Skin of body (tissue), 2 donors: ENCODE results near the gene FSTL4. TPM values are rescaled to one million over a fixed set of nuclear protein-coding genes. Genes with fewer than 3 reads are reported as not detected.

ENCODE experiments used
- DNase-seq: peaks from one replicate; lab custom pipeline; 2025; lab: John Stamatoyannopoulos, UW
- total RNA-seq: library from RNA; depleted of rRNA; stranded (reverse); fragments of >200 nt; gene quantifications from one replicate; pipeline ENCODE4 v1.2.3, GENCODE V29; 2014

FSTL4 gene
- total RNA-seq, 1 donor from 2014 or later = 0.69 TPM

- no peak for DNase-seq
Measured at GRCh38 chr5:133480866-133481265, 131.5 kb downstream of the FSTL4 start.

- no peak for DNase-seq
Measured at GRCh38 chr5:133480366-133480765, 132.0 kb downstream of the FSTL4 start.

- no peak for DNase-seq
Measured at GRCh38 chr5:133478199-133478985, 133.9 kb downstream of the FSTL4 start.

GRCh38 chr5:133475986-133476385, 136.4 kb downstream of the FSTL4 start:
- no peak for DNase-seq

- no peak for DNase-seq
Measured at GRCh38 chr5:133474851-133475590, 137.3 kb downstream of the FSTL4 start.

- DNase-seq = no peak
Measured at GRCh38 chr5:133473291-133473690, 139.1 kb downstream of the FSTL4 start.

GRCh38 chr5:133472829-133473228, 139.5 kb downstream of the FSTL4 start:
- DNase-seq = no peak

- no peak for DNase-seq
Measured at GRCh38 chr5:133471699-133472098, 140.6 kb downstream of the FSTL4 start.

- DNase-seq = no peak
Measured at GRCh38 chr5:133470841-133471240, 141.5 kb downstream of the FSTL4 start.

GRCh38 chr5:133469846-133470245, 142.5 kb downstream of the FSTL4 start:
- DNase-seq = no peak

GRCh38 chr5:133469252-133469651, 143.1 kb downstream of the FSTL4 start:
- no peak for DNase-seq

- no peak for DNase-seq
Measured at GRCh38 chr5:133468596-133468995, 143.7 kb downstream of the FSTL4 start.

- no peak for DNase-seq
Measured at GRCh38 chr5:133467826-133468463, 144.4 kb downstream of the FSTL4 start.

GRCh38 chr5:133467335-133467779, 145.0 kb downstream of the FSTL4 start:
- DNase-seq = no peak

- DNase-seq = no peak
Measured at GRCh38 chr5:133466556-133467334, 145.6 kb downstream of the FSTL4 start.

- DNase-seq = no peak
Measured at GRCh38 chr5:133464013-133464412, 148.3 kb downstream of the FSTL4 start.

GRCh38 chr5:133461796-133462516, 150.4 kb downstream of the FSTL4 start:
- no peak for DNase-seq

GRCh38 chr5:133460172-133460758, 152.1 kb downstream of the FSTL4 start:
- DNase-seq = no peak

- DNase-seq = no peak
Measured at GRCh38 chr5:133459474-133460160, 152.7 kb downstream of the FSTL4 start.

- no peak for DNase-seq
Measured at GRCh38 chr5:133458435-133458834, 153.9 kb downstream of the FSTL4 start.
